Neural crest cell (in vitro differentiated cells): Measurements from ENCODE around the gene AK8. TPM values are rescaled to one million over a fixed set of nuclear protein-coding genes. Genes with fewer than 3 reads are reported as not detected.

Experiments used
- DNase-seq: peaks from one replicate; pipeline ENCODE4 v3.0.0; 2021; ENCODE audit warnings: low read depth, mixed read lengths, low spot score
- H3K27ac Mint-ChIP-seq: one replicate; pipeline ENCODE4 v1.8.0; 2021; ENCODE audit warnings: mild to moderate bottlenecking, mixed read lengths; ENCODE audit not compliant: unreplicated experiment
- H3K27me3 Mint-ChIP-seq: 2 replicates; pipeline ENCODE4 v1.8.0; 2021; ENCODE audit warnings: low read depth, mild to moderate bottlenecking, mixed read lengths
- H3K36me3 Mint-ChIP-seq: 2 replicates; pipeline ENCODE4 v1.8.0; 2021; ENCODE audit warnings: low read depth, mild to moderate bottlenecking, mixed read lengths
- H3K4me1 Mint-ChIP-seq: 2 replicates; pipeline ENCODE4 v1.8.0; 2021; ENCODE audit warnings: mixed read lengths
- H3K4me3 Mint-ChIP-seq: one replicate; pipeline ENCODE4 v1.8.0; 2021; ENCODE audit warnings: mild to moderate bottlenecking, mixed read lengths
- H3K9me3 Mint-ChIP-seq: 2 replicates; pipeline ENCODE4 v1.8.0; 2021; ENCODE audit warnings: mixed read lengths
- CTCF ChIP-seq: fragments of 200-600 bp; sonication (generic); conservative IDR thresholded peaks from 2 replicates; pipeline ENCODE4 v1.5.0; 2021; ENCODE audit warnings: antibody characterized with exemption, mild to moderate bottlenecking
- total RNA-seq: library from RNA; stranded (reverse); gene quantifications from 2 replicates; pipeline ENCODE4 v1.2.1, GENCODE V29; 2021

Gene AK8
- total RNA-seq, 1 donor from 2014 or later: 0.96 TPM

- H3K36me3 Mint-ChIP-seq: no peaks in the 10 kb centered on the region
These were observed 71.2 kb downstream of the AK8 start for GRCh38 chr9:132806723-132807421.

GRCh38 chr9:132806306-132806705, 71.8 kb downstream of the AK8 start:
- no peaks in the 10 kb centered on the region for H3K9me3 Mint-ChIP-seq
- no peak for TF ChIP-seq CTCF
- no peak overlapping the region for H3K27ac Mint-ChIP-seq

More at GRCh38 chr9:132806723-132807421, 71.2 kb downstream of the AK8 start:
- Mint-ChIP-seq H3K4me3 (no peak overlapping the region), H3K4me1 (peaks cover 48% of the 10 kb centered on the region), H3K27ac (no peak overlapping the region), H3K27me3 (peaks cover 16% of the 10 kb centered on the region), H3K9me3 (no peaks in the 10 kb centered on the region)
- no peak for TF ChIP-seq CTCF
- no peak for DNase-seq

GRCh38 chr9:132804576-132805295, 73.3 kb downstream of the AK8 start:
- Mint-ChIP-seq H3K4me3 (no peak overlapping the region), H3K9me3 (no peaks in the 10 kb centered on the region), H3K36me3 (no peaks in the 10 kb centered on the region), H3K4me1 (peaks cover 45% of the 10 kb centered on the region), H3K27ac (no peak overlapping the region), H3K27me3 (peaks cover 19% of the 10 kb centered on the region)
- DNase-seq: no peak
- TF ChIP-seq CTCF: no peak

More at GRCh38 chr9:132806306-132806705, 71.8 kb downstream of the AK8 start:
- H3K4me1 Mint-ChIP-seq: peaks cover 48% of the 10 kb centered on the region
- no peak for DNase-seq
- no peaks in the 10 kb centered on the region for H3K36me3 Mint-ChIP-seq
- H3K4me3 Mint-ChIP-seq: no peak overlapping the region
- peaks cover 16% of the 10 kb centered on the region for H3K27me3 Mint-ChIP-seq

- H3K9me3 Mint-ChIP-seq: no peaks in the 10 kb centered on the region
- peaks cover 35% of the 10 kb centered on the region for H3K4me1 Mint-ChIP-seq
- peaks cover 19% of the 10 kb centered on the region for H3K27me3 Mint-ChIP-seq
- no peak for DNase-seq
- H3K36me3 Mint-ChIP-seq: no peaks in the 10 kb centered on the region
- no peak for TF ChIP-seq CTCF
- H3K4me3 Mint-ChIP-seq: no peak overlapping the region
- no peak overlapping the region for H3K27ac Mint-ChIP-seq
These were observed 75.8 kb downstream of the AK8 start for GRCh38 chr9:132802121-132802795.

- Mint-ChIP-seq H3K4me3 (no peak overlapping the region), H3K27ac (no peak overlapping the region), H3K27me3 (peaks cover 22% of the 10 kb centered on the region), H3K4me1 (peaks cover 32% of the 10 kb centered on the region), H3K36me3 (no peaks in the 10 kb centered on the region), H3K9me3 (no peaks in the 10 kb centered on the region)
- DNase-seq: no peak
- no peak for TF ChIP-seq CTCF
These were observed 76.4 kb downstream of the AK8 start for GRCh38 chr9:132801659-132802058.
